ENCODE results near the gene ZNF317.

GRCh38 chr19:9151367-9151766 is 11.2 kb downstream of the ZNF317 start:
- TF ChIP-seq POLR2AphosphoS5 (IDR thresholded peaks at IDR 0.05) = no peak
- TF ChIP-seq, protein P1, sequence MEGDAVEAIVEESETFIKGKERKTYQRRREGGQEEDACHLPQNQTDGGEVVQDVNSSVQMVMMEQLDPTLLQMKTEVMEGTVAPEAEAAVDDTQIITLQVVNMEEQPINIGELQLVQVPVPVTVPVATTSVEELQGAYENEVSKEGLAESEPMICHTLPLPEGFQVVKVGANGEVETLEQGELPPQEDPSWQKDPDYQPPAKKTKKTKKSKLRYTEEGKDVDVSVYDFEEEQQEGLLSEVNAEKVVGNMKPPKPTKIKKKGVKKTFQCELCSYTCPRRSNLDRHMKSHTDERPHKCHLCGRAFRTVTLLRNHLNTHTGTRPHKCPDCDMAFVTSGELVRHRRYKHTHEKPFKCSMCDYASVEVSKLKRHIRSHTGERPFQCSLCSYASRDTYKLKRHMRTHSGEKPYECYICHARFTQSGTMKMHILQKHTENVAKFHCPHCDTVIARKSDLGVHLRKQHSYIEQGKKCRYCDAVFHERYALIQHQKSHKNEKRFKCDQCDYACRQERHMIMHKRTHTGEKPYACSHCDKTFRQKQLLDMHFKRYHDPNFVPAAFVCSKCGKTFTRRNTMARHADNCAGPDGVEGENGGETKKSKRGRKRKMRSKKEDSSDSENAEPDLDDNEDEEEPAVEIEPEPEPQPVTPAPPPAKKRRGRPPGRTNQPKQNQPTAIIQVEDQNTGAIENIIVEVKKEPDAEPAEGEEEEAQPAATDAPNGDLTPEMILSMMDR (IDR thresholded peaks at IDR 0.05) = no peak
- TF ChIP-seq POLR2A (IDR thresholded peaks at IDR 0.05) = no peak
- TF ChIP-seq EP300 (IDR thresholded peaks at IDR 0.05) = no peak
